ENCODE measurements around the gene ASIC4. TPM values are rescaled to one million over a fixed set of nuclear protein-coding genes. Genes with fewer than 3 reads are reported as not detected.

Gene ASIC4
- total RNA-seq, 1 donor from 2014 or later, result not detected

DNA sequence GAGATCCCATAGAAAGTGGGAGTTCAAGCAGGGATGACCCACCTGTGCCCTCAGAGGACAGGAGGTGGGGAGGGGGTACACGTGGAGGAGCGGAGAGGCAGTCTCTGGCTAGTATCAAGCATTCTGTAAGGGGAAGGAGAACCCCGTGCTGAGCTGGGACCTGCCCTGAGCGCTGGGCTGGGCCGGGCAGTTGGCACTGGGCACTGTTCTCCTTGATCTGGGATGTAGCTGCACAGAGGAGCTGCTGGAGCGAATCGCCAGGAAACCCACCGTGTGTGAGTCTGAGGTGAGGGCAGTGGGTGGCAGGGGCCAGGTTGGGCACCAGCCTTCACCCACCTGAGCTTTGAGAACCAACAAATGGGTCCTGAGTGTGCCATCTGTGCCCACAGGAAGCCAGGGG lies 35.4 kb upstream of the ASIC4 start:
- no peak for DNase-seq (ENCODE audit: extremely low read depth, low read depth, low spot score)

DNA sequence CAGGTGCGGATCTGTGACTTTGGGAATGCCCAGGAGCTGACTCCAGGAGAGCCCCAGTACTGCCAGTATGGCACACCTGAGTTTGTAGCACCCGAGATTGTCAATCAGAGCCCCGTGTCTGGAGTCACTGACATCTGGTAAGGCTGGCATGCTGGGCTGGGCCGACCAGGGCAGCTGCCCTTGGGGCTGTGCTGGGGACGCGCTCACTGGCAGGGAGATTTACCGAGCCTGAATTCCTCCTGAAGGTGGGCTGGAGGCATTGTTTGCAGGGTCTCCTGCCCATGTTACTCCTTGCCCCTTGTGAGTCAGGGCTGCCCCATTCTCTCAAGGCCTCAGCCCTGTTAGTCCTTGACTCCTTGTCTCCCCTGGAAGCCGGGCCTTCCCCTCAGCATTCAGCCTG lies 34.3 kb upstream of the ASIC4 start:
- DNase-seq (ENCODE audit: extremely low read depth, low read depth, low spot score), result no peak

DNA sequence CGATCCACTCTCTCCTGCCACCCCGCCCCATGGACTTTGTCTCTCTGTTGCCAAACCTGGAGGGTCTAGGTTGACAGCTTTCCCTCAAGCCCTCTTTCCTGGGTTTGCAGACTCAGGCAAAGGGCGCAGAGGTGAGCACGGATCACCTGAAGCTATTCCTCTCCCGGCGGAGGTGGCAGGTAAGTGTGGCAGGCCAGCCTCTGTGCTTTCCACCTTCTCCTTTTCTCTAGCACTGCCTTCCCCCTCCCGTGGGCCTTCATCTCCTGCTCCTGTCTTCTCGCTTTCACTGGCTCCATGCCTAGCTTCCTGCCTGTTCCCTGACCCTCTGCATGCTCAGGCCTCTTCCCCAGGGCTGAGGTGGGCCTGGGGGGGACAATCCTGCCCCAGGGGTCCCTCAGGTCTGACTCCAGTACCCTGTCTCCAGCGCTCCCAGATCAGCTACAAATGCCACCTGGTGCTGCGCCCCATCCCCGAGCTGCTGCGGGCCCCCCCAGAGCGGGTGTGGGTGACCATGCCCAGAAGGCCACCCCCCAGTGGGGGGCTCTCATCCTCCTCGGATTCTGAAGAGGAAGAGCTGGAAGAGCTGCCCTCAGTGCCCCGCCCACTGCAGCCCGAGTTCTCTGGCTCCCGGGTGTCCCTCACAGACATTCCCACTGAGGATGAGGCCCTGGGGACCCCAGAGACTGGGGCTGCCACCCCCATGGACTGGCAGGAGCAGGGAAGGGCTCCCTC lies 31.4 kb upstream of the ASIC4 start:
- DNase-seq (ENCODE audit: extremely low read depth, low read depth, low spot score), result no peak

DNA sequence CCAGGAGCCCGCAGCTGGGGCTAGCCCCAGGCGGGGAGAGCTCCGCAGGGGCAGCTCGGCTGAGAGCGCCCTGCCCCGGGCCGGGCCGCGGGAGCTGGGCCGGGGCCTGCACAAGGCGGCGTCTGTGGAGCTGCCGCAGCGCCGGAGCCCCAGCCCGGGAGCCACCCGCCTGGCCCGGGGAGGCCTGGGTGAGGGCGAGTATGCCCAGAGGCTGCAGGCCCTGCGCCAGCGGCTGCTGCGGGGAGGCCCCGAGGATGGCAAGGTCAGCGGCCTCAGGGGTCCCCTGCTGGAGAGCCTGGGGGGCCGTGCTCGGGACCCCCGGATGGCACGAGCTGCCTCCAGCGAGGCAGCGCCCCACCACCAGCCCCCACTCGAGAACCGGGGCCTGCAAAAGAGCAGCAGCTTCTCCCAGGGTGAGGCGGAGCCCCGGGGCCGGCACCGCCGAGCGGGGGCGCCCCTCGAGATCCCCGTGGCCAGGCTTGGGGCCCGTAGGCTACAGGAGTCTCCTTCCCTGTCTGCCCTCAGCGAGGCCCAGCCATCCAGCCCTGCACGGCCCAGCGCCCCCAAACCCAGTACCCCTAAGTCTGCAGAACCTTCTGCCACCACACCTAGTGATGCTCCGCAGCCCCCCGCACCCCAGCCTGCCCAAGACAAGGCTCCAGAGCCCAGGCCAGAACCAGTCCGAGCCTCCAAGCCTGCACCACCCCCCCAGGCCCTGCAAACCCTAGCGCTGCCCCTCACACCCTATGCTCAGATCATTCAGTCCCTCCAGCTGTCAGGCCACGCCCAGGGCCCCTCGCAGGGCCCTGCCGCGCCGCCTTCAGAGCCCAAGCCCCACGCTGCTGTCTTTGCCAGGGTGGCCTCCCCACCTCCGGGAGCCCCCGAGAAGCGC lies 30.6 kb upstream of the ASIC4 start:
- DNase-seq (ENCODE audit: extremely low read depth, low read depth, low spot score), result no peak

DNA sequence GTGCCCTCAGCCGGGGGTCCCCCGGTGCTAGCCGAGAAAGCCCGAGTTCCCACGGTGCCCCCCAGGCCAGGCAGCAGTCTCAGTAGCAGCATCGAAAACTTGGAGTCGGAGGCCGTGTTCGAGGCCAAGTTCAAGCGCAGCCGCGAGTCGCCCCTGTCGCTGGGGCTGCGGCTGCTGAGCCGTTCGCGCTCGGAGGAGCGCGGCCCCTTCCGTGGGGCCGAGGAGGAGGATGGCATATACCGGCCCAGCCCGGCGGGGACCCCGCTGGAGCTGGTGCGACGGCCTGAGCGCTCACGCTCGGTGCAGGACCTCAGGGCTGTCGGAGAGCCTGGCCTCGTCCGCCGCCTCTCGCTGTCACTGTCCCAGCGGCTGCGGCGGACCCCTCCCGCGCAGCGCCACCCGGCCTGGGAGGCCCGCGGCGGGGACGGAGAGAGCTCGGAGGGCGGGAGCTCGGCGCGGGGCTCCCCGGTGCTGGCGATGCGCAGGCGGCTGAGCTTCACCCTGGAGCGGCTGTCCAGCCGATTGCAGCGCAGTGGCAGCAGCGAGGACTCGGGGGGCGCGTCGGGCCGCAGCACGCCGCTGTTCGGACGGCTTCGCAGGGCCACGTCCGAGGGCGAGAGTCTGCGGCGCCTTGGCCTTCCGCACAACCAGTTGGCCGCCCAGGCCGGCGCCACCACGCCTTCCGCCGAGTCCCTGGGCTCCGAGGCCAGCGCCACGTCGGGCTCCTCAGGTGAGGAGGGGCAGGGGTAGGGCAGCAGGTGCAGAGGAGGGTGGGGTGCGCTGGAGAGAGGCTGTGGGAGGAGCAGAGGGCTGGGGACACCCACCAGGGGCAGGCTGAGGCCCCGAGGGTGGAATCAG lies 29.7 kb upstream of the ASIC4 start:
- no peak for DNase-seq (ENCODE audit: extremely low read depth, low read depth, low spot score)

DNA sequence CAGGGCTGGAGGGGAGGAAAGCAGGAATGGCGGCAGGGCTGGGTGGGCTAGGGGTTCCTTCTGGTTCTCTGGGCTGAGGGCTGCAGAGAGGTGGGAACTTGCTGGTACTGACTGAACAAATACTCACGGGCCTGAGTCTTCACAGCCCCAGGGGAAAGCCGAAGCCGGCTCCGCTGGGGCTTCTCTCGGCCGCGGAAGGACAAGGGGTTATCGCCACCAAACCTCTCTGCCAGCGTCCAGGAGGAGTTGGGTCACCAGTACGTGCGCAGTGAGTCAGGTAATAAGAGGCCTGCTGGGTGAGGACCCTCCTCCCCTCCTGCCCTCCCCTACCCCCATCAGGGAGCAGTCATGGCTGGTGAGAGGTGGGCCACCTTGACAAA lies 29.1 kb upstream of the ASIC4 start:
- no peak for DNase-seq (ENCODE audit: extremely low read depth, low read depth, low spot score)

DNA sequence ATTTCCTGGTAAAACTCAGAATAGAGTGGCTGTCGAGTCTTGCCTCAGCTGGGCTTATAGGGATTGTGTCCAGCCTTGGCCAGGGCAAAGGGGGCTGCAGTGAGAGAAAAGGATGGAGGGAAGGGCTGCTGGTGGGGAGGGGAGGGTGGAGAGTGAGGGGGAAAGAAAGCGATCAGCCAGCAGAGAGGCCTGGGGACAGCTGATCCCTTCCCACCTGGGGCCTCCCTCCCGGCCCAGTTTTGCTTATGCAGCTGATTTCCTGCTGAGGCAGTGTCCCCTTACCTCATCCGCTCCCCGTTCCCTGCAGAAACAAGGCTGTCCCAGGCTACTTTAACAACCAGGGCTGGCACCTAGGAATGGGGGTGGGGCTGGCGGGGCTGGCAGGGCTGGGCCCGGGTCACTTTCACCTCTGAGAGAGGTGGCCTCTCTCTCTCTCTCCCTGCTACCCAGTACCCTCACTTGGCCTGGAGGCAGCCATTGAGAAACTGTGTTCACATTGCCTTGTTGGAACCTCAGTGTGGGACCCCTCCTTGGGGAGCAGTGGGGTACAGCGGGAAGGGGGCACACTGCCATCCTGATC lies 27.8 kb upstream of the ASIC4 start:
- DNase-seq (ENCODE audit: extremely low read depth, low read depth, low spot score), result no peak

DNA sequence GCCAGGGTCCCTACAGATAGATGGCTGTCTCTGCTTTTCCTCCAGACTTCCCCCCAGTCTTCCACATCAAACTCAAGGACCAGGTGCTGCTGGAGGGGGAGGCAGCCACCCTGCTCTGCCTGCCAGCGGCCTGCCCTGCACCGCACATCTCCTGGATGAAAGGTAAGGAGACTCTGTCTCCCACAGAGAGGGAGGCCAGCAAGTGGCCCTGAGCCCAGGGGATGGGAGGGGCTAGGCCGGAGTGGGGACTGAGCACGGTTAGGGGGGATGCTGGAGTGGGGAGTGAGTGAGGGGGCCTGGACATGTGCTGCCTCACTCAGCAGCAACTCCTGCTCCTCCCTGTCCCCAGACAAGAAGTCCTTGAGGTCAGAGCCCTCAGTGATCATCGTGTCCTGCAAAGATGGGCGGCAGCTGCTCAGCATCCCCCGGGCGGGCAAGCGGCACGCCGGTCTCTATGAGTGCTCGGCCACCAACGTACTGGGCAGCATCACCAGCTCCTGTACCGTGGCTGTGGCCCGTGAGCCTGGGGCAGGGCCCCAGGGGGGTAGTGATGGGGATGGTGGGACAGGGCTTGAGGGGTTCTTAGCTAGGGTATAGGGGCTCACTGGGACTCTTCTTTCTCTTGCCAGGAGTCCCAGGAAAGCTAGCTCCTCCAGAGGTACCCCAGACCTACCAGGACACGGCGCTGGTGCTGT lies 26.0 kb upstream of the ASIC4 start:
- DNase-seq (ENCODE audit: extremely low read depth, low read depth, low spot score), result no peak

DNA sequence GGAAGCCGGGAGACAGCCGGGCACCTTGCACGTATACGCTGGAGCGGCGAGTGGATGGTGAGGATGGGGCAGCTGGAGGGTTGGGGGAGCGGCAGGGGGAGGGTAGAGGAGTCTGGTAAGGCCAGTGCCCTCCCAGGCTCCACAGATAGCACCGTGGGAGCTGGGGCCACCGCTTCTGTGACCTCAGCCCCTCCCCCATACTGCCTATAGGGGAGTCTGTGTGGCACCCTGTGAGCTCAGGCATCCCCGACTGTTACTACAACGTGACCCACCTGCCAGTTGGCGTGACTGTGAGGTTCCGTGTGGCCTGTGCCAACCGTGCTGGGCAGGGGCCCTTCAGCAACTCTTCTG lies 25.5 kb upstream of the ASIC4 start:
- DNase-seq (ENCODE audit: extremely low read depth, low read depth, low spot score), result no peak

DNA sequence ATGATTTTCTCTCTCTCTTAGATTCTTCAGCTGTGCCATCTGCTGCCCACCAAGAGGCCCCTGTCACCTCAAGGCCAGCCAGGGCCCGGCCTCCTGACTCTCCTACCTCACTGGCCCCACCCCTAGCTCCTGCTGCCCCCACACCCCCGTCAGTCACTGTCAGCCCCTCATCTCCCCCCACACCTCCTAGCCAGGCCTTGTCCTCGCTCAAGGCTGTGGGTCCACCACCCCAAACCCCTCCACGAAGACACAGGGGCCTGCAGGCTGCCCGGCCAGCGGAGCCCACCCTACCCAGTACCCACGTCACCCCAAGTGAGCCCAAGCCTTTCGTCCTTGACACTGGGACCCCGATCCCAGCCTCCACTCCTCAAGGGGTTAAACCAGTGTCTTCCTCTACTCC lies 25.0 kb upstream of the ASIC4 start:
- no peak for DNase-seq (ENCODE audit: extremely low read depth, low read depth, low spot score)

DNA sequence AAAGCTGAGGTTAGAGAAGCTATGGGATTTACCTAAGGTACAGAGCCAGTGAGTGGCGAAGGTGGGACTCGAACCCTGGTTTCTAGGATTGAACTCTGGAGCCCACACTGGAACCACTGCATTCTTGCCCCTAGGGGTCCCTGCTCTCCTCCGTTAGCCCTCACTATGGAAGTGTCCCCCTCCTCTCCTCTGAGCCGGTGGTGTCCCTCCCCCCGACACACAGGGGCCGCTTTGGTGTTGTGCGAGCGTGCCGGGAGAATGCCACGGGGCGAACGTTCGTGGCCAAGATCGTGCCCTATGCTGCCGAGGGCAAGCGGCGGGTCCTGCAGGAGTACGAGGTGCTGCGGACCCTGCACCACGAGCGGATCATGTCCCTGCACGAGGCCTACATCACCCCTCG lies 24.1 kb upstream of the ASIC4 start:
- DNase-seq (ENCODE audit: extremely low read depth, low read depth, low spot score), result no peak

DNA sequence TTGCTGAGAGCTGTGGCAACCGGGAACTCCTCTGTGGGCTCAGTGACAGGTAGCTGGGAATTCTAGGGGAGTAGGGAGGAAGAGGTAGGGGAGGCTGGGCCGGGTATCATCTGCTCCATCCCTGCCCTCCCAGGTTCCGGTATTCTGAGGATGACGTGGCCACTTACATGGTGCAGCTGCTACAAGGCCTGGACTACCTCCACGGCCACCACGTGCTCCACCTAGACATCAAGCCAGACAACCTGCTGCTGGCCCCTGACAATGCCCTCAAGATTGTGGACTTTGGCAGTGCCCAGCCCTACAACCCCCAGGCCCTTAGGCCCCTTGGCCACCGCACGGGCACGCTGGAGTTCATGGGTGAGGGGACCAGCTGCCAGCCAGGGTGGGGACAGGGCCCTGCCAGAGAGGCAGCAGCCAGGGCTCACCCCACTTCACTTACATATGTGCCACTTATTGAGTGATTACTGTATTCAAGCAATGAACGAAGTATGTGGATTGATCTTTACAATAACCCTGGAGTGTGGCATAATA lies 23.6 kb upstream of the ASIC4 start:
- DNase-seq (ENCODE audit: extremely low read depth, low read depth, low spot score), result no peak

DNA sequence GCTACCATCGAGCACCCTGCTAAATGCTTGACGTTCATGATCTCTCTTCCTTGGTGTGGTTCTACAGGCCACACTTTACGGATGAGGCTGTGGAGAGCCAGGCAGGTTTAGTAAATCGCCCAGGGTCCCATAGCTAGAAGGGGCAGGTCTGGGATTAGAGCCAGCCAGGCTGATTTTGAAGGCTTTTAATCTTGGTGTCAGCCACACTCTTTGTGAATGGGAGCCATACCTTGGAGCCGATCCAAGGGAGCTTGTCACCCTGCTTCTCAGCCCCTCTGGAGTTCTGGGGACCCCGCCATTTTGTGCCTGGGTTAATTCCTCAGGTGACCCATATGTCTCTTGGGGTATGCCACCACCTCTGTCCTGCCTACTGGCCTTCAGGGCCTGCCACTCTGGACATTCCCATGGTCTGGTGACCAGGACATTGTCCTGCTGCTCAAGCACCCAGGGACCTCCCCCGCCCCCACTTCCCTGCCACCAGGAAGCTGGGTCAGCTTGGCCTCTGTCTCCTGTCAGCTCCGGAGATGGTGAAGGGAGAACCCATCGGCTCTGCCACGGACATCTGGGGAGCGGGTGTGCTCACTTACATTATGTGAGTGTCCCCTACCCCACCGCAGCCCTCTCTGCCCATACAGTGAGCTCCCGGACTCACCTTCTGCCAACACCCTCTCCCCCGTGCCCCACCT lies 22.9 kb upstream of the ASIC4 start:
- no peak for DNase-seq (ENCODE audit: extremely low read depth, low read depth, low spot score)

DNA sequence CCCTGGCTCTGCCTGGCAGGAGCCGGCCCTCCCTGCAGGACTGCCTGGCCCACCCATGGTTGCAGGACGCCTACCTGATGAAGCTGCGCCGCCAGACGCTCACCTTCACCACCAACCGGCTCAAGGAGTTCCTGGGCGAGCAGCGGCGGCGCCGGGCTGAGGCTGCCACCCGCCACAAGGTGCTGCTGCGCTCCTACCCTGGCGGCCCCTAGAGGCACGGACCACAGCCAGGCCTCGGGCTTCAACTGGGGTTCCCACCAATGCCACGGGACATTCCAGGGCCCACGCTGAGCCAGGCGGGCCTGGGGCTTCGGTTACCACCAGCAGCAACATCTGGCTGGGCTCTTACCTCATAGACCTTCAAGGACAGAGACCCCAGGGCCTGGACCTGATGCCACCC lies 21.7 kb upstream of the ASIC4 start:
- DNase-seq (ENCODE audit: extremely low read depth, low read depth, low spot score), result no peak

DNA sequence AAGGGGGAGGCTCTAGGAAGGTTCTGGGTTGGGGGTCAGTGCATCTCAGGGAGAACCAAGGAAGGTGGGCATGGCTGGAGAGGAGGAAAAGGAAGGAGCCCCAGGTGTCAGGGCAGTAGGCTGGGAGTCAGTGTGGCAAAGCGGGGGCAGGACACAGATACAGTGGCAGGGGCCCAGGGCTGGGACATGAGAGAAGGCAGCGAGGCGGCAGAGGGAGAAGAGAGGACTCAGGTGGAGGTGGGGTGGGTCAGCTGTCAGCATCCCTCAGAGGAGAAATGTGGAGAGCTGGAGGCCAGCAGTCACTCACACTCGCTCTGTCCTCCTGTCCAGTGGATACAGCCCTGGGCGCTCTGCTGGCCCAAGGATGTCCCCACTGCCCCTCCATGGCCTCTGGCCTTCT lies 21.2 kb upstream of the ASIC4 start:
- DNase-seq (ENCODE audit: extremely low read depth, low read depth, low spot score), result no peak

DNA sequence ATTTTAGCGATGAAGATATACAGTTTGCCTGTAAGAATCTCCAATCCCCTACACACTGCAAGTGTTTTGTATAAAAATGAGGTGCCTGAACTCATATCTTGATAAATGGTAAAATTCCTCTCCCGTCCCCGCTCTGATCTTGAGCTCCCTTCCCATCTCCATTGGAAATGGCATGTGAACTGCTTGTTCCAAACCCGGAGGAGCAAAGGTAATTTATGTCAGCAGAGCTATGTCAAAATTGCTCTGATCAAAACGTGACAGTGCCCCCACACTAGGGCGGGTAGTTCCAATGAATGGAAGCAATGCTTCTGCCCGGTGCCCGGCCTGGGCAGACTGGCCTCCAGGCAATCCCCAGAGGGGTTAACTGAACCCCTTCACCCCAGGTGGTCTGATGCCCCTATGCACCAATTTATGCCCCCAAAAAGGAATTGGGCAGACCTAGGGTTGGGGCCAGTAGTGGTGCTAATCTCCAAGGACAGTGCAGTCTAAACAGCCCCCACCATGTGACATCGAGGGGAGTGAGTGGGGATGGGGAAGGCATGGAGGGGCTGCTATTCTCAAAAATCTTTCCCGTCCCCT lies 19.2 kb upstream of the ASIC4 start:
- no peak for DNase-seq (ENCODE audit: extremely low read depth, low read depth, low spot score)

DNA sequence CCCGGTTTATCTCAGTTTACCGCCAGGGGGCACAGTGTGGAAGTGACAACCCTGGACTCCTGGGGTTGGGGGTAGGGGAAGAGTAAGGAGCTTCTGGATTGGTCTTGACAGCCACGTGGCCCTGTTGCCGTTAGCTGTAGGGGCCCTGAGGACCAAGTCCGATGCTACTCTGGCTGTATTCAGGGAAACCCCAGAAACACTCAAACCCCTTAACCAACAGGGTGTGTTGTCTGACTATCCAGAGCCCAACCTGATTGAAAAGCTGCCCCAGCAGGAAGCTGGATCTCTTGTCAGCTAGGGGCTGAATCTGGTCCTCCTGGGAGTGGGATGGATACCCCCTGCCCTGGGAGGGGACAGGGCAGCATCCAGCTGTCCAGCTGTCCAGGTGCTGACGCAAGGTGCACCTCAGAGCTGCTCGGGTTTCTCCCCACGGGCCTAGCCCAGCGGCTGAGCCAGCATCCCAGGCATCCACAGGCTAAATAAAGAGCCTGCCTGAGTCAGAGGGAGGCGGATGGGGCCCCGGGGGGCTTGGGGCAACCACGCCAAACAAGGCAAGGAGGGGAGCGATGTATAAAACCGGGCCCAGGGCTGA lies 18.7 kb upstream of the ASIC4 start:
- DNase-seq (ENCODE audit: extremely low read depth, low read depth, low spot score), result no peak

DNA sequence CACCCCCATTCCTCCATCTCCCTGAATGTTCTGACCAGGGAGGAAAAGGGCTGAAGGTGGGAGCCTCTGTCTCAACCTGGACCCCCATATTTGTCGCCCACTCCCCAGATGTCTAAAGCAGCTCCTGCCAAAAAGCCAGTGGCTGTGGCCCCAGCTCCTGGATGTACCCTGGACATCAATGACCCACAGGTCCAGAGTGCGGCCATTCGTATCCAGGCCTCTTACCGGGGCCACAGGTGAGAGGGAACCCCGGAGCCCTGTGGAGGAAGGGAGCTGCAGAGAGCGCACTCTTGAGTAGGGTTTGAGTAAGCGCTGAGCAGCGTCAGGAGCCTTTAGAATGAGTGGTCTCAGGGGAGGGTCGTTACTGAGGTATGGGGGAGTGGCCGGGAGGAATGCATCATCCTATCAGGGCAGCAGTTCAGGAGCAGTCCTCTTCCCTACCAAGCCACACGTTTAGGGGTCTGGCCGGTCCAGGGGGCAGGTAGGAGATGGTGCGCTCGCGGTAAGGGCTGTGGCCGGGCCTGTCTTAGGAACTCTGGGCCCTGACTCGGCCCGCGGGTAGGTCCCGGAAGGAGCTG lies 17.9 kb upstream of the ASIC4 start:
- no peak for DNase-seq (ENCODE audit: extremely low read depth, low read depth, low spot score)

Data from glomerular endothelial cell (primary cell).